HCT116 (cell line): ENCODE measurements around the gene SMYD4. TPM values are rescaled to one million over a fixed set of nuclear protein-coding genes. Genes with fewer than 3 reads are reported as not detected.
A peak's percentile ranks its signal among the peaks of the same experiment; 100 is the strongest.

Experiments used
- ATAC-seq: fragments of 200-7000 bp; cut with Tn5 transposase; 2 replicates; pipeline ENCODE4 v1.9.1; 2020; ENCODE audit warnings: mild to moderate bottlenecking, moderate library complexity
- BruUV-seq: library from RNA; stranded (reverse); fragments of 400-500 nt; replicated peaks from 2 replicates; lab custom pipeline; 2021; lab: Mats Ljungman, UMichigan
- CTCF ChIA-PET: fragments of 300-600 bp; sonication (Branson Sonifier 250); formaldehyde crosslinking; loops from one replicate; lab custom pipeline; 2021; ENCODE audit warnings: antibody characterized with exemption; lab: Charles Lee
- POLR2A ChIA-PET: fragments of 300-600, 350-600 bp; sonication (Branson Sonifier 250); formaldehyde crosslinking; loops from one replicate; lab custom pipeline; 2021; ENCODE audit warnings: antibody characterized with exemption; lab: Charles Lee
- RAD21 ChIA-PET, 2 experiments: fragments of 300-600 bp; sonication (Branson Sonifier 250); formaldehyde crosslinking; loops; one replicate each; lab custom pipeline; 2023; ENCODE audit warnings: low total read pairs in 2 of 2; ENCODE audit not compliant: uncharacterized antibody in 2 of 2, unreplicated experiment in 2 of 2, low non-redundant PET in 1 of 2; lab: Charles Lee
- DNase-seq: peaks from one replicate; pipeline ENCODE4 v3.0.0-alpha.2; 2010; ENCODE audit warnings: low read depth, low spot score
- H2AFZ ChIP-seq: fragments of 200-600 bp; shearing (Covaris generic), sonication (generic); 2 replicates; pipeline ENCODE4 v1.6.1; 2017; ENCODE audit warnings: low read depth, mixed run types, mixed read lengths, antibody characterized with exemption, low read length; ENCODE audit not compliant: poor library complexity, severe bottlenecking
- H3K27ac ChIP-seq: 2 replicates; pipeline ENCODE4 v1.5.1; 2012; ENCODE audit warnings: low read depth, low read length
- H3K27me3 ChIP-seq: fragments of 200-600 bp; sonication (generic); 2 replicates; pipeline ENCODE4 v1.6.1; 2016; ENCODE audit warnings: mixed run types, low read length, mixed read lengths; ENCODE audit not compliant: insufficient read depth
- H3K36me3 ChIP-seq, 2 experiments: fragments of 200-500 bp in 1 of 2; fragments of 200-600 bp in 1 of 2; sonication (Bioruptor generic) in 1 of 2; sonication (generic) in 1 of 2; 2 replicates each; pipeline versions ENCODE4 v1.5.1 to v1.6.1; 2014 to 2016; ENCODE audit warnings: low read length in 2 of 2, inconsistent platforms in 1 of 2, mixed read lengths in 1 of 2, mixed run types in 1 of 2; ENCODE audit not compliant: insufficient read depth in 2 of 2, control insufficient read depth in 1 of 2
- H3K4me1 ChIP-seq, 2 experiments: fragments of 200-600 bp in 1 of 2; sonication (generic) in 1 of 2; 2 replicates each; pipeline versions ENCODE4 v1.5.1 to v1.6.1; 2012 to 2017; ENCODE audit warnings: low read length in 2 of 2, inconsistent platforms in 1 of 2, mild to moderate bottlenecking in 1 of 2, mixed read lengths in 1 of 2, mixed run types in 1 of 2, moderate library complexity in 1 of 2; ENCODE audit not compliant: insufficient read depth in 2 of 2, control insufficient read depth in 1 of 2
- H3K4me2 ChIP-seq: fragments of 200-600 bp; sonication (generic); 2 replicates; pipeline ENCODE4 v1.6.1; 2017; ENCODE audit warnings: mixed run types, low read length, mixed read lengths
- H3K4me3 ChIP-seq, 2 experiments: fragments of 200-600 bp in 1 of 2; sonication (generic) in 1 of 2; replicated peaks in 1 of 2; 2 replicates each; pipeline ENCODE4 v1.5.1; 2011 to 2016; ENCODE audit warnings: low read length in 2 of 2, control low read depth in 1 of 2, low read depth in 1 of 2, mild to moderate bottlenecking in 1 of 2, mixed read lengths in 1 of 2, mixed run types in 1 of 2
- H3K79me2 ChIP-seq: fragments of 200-600 bp; sonication (generic); 2 replicates; pipeline ENCODE4 v1.6.1; 2017; ENCODE audit warnings: mild to moderate bottlenecking, mixed run types, low read length, moderate library complexity, mixed read lengths; ENCODE audit not compliant: insufficient read depth
- H3K9ac ChIP-seq: fragments of 200-600 bp; sonication (generic); 2 replicates; pipeline ENCODE4 v1.6.1; 2016; ENCODE audit warnings: low read length, mixed read lengths
- H3K9me2 ChIP-seq: fragments of 200-600 bp; sonication (generic), shearing (Covaris generic); 2 replicates; pipeline ENCODE4 v1.6.1; 2017; ENCODE audit warnings: mixed run types, mild to moderate bottlenecking, moderate library complexity; ENCODE audit not compliant: insufficient read depth
- H3K9me3 ChIP-seq, 2 experiments: fragments of 200-500 bp in 1 of 2; fragments of 200-600 bp in 1 of 2; sonication (Bioruptor generic) in 1 of 2; sonication (generic) in 1 of 2; 2 replicates each; pipeline ENCODE4 v1.6.1; 2014 to 2017; ENCODE audit warnings: low read length in 2 of 2, mixed read lengths in 2 of 2, inconsistent platforms in 1 of 2, low read depth in 1 of 2, mild to moderate bottlenecking in 1 of 2, mixed run types in 1 of 2, moderate library complexity in 1 of 2; ENCODE audit not compliant: control insufficient read depth in 1 of 2, insufficient read depth in 1 of 2
- H4K20me1 ChIP-seq: fragments of 200-600 bp; sonication (generic), shearing (Covaris generic); 2 replicates; pipeline ENCODE4 v1.6.1; 2017; ENCODE audit warnings: mixed run types, mild to moderate bottlenecking, moderate library complexity; ENCODE audit not compliant: insufficient read depth
- CBX3 ChIP-seq: IDR thresholded peaks from 2 replicates; pipeline ENCODE4 v1.6.1; 2012; ENCODE audit warnings: low read depth
- EGR1 ChIP-seq: IDR thresholded peaks from 2 replicates; pipeline ENCODE4 v1.6.1; 2012; ENCODE audit warnings: low read depth
- ELF1 ChIP-seq: IDR thresholded peaks from 2 replicates; pipeline ENCODE4 v1.6.1; 2012; ENCODE audit warnings: low read depth, borderline replicate concordance
- EZH2 ChIP-seq: fragments of 200-600 bp; sonication (generic); IDR thresholded peaks from 2 replicates; pipeline ENCODE4 v1.6.1; 2017; ENCODE audit warnings: antibody characterized with exemption, mixed run types
- EZH2phosphoT487 ChIP-seq: fragments of 200-600 bp; IDR thresholded peaks from 2 replicates; pipeline ENCODE4 v1.6.1; 2018; ENCODE audit warnings: antibody characterized with exemption, borderline replicate concordance
- JUND ChIP-seq: IDR thresholded peaks from 2 replicates; pipeline ENCODE4 v1.6.1; 2012
- POLR2A ChIP-seq: IDR thresholded peaks from 2 replicates; pipeline ENCODE4 v1.7.0; 2011; ENCODE audit warnings: borderline replicate concordance; ENCODE audit not compliant: insufficient read depth, insufficient read length; ENCODE audit errors: extremely low read depth
- POLR2AphosphoS5 ChIP-seq: IDR thresholded peaks from 2 replicates; pipeline ENCODE4 v1.6.1; 2011; ENCODE audit warnings: mild to moderate bottlenecking, low read depth, low read length, moderate library complexity
- SIN3A ChIP-seq: IDR thresholded peaks from 2 replicates; pipeline ENCODE4 v1.6.1; 2012; ENCODE audit warnings: low read depth
- SP1 ChIP-seq: IDR thresholded peaks from 2 replicates; pipeline ENCODE4 v1.6.1; 2012; ENCODE audit warnings: low read depth
- SRF ChIP-seq: IDR thresholded peaks from 2 replicates; pipeline ENCODE4 v1.6.1; 2012; ENCODE audit warnings: low read depth
- TCF7L2 ChIP-seq: IDR thresholded peaks from 2 replicates; pipeline ENCODE4 v1.7.0; 2011; ENCODE audit warnings: borderline replicate concordance, inconsistent platforms; ENCODE audit not compliant: insufficient read depth, insufficient read length; ENCODE audit errors: extremely low read depth
- YY1 ChIP-seq: IDR thresholded peaks from 2 replicates; pipeline ENCODE4 v1.6.1; 2011; ENCODE audit warnings: low read length, low read depth, moderate library complexity, mild to moderate bottlenecking; ENCODE audit not compliant: insufficient replicate concordance; ENCODE audit errors: extremely low read depth
- ZFX ChIP-seq: fragments of 450-650 bp; IDR thresholded peaks from 2 replicates; pipeline ENCODE4 v1.6.1; 2017
- ZNF274 ChIP-seq: fragments of 200-500 bp; sonication (Bioruptor generic); IDR thresholded peaks from 2 replicates; pipeline ENCODE4 v1.6.1; 2014; ENCODE audit warnings: mild to moderate bottlenecking, low read depth, low read length, inconsistent platforms
- intact Hi-C: fragments of 100-400 bp; cut with micrococcal nuclease; formaldehyde crosslinking; loops from 2 replicates; pipeline ENCODE4 v1.10.0; 2022
- total RNA-seq: library from RNA; stranded (reverse); gene quantifications from one replicate; pipeline ENCODE4 v1.2.1, GENCODE V29; 2021; ENCODE audit not compliant: unreplicated experiment
- TF ChIP-seq, protein P1 (sequence below), 3 experiments: fragments of 200-600 bp in 1 of 3; sonication (generic) in 1 of 3; IDR thresholded peaks in 2 of 3; conservative IDR thresholded peaks in 1 of 3; 2 replicates each; pipeline ENCODE4 v1.5.1; 2012 to 2017; ENCODE audit warnings: low read depth in 2 of 3, low read length in 2 of 3, antibody characterized with exemption in 1 of 3, borderline replicate concordance in 1 of 3, control low read depth in 1 of 3, mild to moderate bottlenecking in 1 of 3, mixed read lengths in 1 of 3, mixed run types in 1 of 3, moderate library complexity in 1 of 3; ENCODE audit not compliant: insufficient read depth in 1 of 3
- TF ChIP-seq, protein P2 (sequence below): IDR thresholded peaks from 2 replicates; pipeline ENCODE4 v1.6.1; 2012
- TF ChIP-seq, protein P3 (sequence below): IDR thresholded peaks from 2 replicates; pipeline ENCODE4 v1.6.1; 2011; ENCODE audit warnings: mild to moderate bottlenecking, low read length, moderate library complexity; ENCODE audit not compliant: insufficient replicate concordance; ENCODE audit errors: extremely low read depth
- TF ChIP-seq, protein P4 (sequence below): IDR thresholded peaks from 2 replicates; pipeline ENCODE4 v1.6.1; 2012; ENCODE audit warnings: low read depth

SMYD4 gene
- total RNA-seq, 1 experiment from 2014 or later = 16.9 TPM

DNA sequence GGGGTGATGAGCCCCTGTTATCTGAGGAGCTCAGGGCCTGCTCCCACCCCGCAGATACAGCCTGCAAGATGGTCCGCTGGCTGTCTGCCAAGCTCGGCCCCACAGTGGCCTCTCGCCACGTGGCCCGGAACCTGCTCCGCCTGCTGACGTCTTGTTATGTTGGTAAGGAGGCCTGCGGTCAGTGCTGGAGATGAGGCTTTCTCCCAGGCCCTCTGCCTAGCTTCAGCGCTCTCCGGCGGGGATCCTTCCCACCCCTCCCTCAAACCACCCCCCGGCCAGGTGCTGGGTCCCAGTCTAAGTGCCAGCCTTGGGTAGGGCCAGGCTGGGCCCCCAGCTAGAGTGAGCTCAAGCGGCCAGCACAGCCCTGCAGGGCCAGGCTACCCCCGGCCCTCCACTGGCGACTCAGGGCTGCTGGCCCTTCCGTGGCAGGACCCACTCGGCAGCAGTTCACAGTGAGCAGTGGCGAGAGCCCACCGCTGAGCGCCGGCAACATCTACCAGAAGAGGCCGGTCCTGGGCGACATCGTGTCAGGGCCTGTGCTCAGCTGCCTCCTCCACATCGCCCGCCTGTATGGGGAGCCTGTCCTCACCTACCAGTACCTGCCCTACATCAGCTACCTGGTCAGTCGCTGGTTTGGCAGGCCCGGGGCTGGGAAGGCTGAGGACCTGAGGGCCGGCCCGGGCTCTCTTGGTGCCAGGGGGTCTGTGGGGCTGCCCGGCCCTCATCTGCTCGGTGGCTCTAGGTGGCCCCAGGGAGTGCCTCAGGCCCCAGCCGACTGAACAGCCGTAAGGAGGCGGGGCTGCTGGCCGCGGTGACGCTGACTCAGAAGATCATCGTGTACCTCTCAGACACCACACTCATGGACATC is 99.1 kb downstream of the SMYD4 start:
- no peaks in the 10 kb centered on the region for H4K20me1 ChIP-seq
- BruUV-seq = no TSS peak
- H3K36me3 ChIP-seq = no peaks in the 10 kb centered on the region
- intact Hi-C loops = no loop called here
- H3K9ac ChIP-seq = peak overlapping the region; percentile 16
- ChIA-PET RAD21 (no interaction called here), POLR2A (no interaction called here), CTCF (interaction anchor here (1.2 kb wide), 1 partner anchor 10 kb away, joined by 6 read pairs; no protein-coding TSS in a partner anchor)
- H3K4me3 ChIP-seq = no peak overlapping the region
- no peak for DNase-seq
- H3K27ac ChIP-seq = peak overlapping the region; percentile 26; the same call in 1 of the 2 replicates
- H2AFZ ChIP-seq = no peak overlapping the region
- no peaks in the 10 kb centered on the region for H3K27me3 ChIP-seq
- no peaks in the 10 kb centered on the region for H3K9me2 ChIP-seq
- no peaks in the 10 kb centered on the region; the same call in 1 of the 2 replicates for H3K79me2 ChIP-seq
- peak overlapping the region; percentile 51 for H3K4me2 ChIP-seq
- H3K9me3 ChIP-seq = no peaks in the 10 kb centered on the region
- ATAC-seq = peak; percentile 87
- H3K4me1 ChIP-seq = peaks cover under 1 to 12% of the 10 kb centered on the region in 2 experiments; a peak in 3 of 4 replicates
- TF ChIP-seq YY1 (no peak), TCF7L2 (no peak), POLR2A (no peak), EGR1 (no peak), SRF (no peak), ELF1 (no peak), POLR2AphosphoS5 (no peak), SP1 (no peak), ZNF274 (no peak), EZH2 (no peak), EZH2phosphoT487 (no peak), CBX3 (no peak), SIN3A (no peak), JUND (no peak), ZFX (no peak)
- TF ChIP-seq, protein P1, sequence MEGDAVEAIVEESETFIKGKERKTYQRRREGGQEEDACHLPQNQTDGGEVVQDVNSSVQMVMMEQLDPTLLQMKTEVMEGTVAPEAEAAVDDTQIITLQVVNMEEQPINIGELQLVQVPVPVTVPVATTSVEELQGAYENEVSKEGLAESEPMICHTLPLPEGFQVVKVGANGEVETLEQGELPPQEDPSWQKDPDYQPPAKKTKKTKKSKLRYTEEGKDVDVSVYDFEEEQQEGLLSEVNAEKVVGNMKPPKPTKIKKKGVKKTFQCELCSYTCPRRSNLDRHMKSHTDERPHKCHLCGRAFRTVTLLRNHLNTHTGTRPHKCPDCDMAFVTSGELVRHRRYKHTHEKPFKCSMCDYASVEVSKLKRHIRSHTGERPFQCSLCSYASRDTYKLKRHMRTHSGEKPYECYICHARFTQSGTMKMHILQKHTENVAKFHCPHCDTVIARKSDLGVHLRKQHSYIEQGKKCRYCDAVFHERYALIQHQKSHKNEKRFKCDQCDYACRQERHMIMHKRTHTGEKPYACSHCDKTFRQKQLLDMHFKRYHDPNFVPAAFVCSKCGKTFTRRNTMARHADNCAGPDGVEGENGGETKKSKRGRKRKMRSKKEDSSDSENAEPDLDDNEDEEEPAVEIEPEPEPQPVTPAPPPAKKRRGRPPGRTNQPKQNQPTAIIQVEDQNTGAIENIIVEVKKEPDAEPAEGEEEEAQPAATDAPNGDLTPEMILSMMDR (IDR thresholded peaks at IDR 0.05 in 2 of 3, conservative IDR thresholded peaks at IDR 0.05 in 1 of 3; ENCODE audit: borderline replicate concordance in 1 of 3, insufficient read depth in 1 of 3, low read depth in 2 of 3, low read length in 2 of 3) = no peak
- TF ChIP-seq, protein P2, sequence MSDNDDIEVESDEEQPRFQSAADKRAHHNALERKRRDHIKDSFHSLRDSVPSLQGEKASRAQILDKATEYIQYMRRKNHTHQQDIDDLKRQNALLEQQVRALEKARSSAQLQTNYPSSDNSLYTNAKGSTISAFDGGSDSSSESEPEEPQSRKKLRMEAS = no peak; the same call in 1 of the 2 replicates
- TF ChIP-seq, protein P3, sequence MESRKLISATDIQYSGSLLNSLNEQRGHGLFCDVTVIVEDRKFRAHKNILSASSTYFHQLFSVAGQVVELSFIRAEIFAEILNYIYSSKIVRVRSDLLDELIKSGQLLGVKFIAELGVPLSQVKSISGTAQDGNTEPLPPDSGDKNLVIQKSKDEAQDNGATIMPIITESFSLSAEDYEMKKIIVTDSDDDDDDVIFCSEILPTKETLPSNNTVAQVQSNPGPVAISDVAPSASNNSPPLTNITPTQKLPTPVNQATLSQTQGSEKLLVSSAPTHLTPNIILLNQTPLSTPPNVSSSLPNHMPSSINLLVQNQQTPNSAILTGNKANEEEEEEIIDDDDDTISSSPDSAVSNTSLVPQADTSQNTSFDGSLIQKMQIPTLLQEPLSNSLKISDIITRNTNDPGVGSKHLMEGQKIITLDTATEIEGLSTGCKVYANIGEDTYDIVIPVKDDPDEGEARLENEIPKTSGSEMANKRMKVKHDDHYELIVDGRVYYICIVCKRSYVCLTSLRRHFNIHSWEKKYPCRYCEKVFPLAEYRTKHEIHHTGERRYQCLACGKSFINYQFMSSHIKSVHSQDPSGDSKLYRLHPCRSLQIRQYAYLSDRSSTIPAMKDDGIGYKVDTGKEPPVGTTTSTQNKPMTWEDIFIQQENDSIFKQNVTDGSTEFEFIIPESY = no peak
- TF ChIP-seq, protein P4, sequence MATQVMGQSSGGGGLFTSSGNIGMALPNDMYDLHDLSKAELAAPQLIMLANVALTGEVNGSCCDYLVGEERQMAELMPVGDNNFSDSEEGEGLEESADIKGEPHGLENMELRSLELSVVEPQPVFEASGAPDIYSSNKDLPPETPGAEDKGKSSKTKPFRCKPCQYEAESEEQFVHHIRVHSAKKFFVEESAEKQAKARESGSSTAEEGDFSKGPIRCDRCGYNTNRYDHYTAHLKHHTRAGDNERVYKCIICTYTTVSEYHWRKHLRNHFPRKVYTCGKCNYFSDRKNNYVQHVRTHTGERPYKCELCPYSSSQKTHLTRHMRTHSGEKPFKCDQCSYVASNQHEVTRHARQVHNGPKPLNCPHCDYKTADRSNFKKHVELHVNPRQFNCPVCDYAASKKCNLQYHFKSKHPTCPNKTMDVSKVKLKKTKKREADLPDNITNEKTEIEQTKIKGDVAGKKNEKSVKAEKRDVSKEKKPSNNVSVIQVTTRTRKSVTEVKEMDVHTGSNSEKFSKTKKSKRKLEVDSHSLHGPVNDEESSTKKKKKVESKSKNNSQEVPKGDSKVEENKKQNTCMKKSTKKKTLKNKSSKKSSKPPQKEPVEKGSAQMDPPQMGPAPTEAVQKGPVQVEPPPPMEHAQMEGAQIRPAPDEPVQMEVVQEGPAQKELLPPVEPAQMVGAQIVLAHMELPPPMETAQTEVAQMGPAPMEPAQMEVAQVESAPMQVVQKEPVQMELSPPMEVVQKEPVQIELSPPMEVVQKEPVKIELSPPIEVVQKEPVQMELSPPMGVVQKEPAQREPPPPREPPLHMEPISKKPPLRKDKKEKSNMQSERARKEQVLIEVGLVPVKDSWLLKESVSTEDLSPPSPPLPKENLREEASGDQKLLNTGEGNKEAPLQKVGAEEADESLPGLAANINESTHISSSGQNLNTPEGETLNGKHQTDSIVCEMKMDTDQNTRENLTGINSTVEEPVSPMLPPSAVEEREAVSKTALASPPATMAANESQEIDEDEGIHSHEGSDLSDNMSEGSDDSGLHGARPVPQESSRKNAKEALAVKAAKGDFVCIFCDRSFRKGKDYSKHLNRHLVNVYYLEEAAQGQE = no peak
